Measurements from ENCODE around the gene MAPKAPK2. TPM values are rescaled to one million over a fixed set of nuclear protein-coding genes. Genes with fewer than 3 reads are reported as not detected.

MAPKAPK2 gene
- total and polyA plus RNA-seq, 2 of the 13 experiments (the other 11 are each of a cell fraction or from before 2014, with no cell fraction given), result 16.6 to 34.0 TPM

DNA sequence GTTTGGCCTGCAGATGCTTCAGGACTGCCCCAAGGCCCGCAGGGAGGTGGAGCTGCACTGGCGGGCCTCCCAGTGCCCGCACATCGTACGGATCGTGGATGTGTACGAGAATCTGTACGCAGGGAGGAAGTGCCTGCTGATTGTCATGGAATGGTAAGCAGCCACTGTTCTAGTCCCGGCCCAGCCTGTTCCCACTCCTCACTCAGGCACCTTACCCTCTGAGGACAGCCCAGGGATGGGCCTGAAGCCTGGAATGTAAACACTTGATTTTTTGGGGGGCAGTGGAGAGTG, 43.9 kb downstream of the MAPKAPK2 start (continued):
- no peak for TF ChIP-seq GMEB1 (CRISPR knock-in tag; IDR thresholded peaks at IDR 0.05; ENCODE audit: borderline replicate concordance)
- no peak for TF ChIP-seq ZNF253 (CRISPR knock-in tag; IDR thresholded peaks at IDR 0.05; ENCODE audit: borderline replicate concordance)
- TF ChIP-seq ZNF7 (CRISPR knock-in tag; IDR thresholded peaks at IDR 0.05), result no peak
- no peak for TF ChIP-seq NAIF1 (CRISPR knock-in tag; IDR thresholded peaks at IDR 0.05; ENCODE audit: borderline replicate concordance)
- no peak for TF ChIP-seq ZNF10 (CRISPR knock-in tag; IDR thresholded peaks at IDR 0.05; ENCODE audit: borderline replicate concordance, low read depth)
- TF ChIP-seq ZNF441 (CRISPR knock-in tag; IDR thresholded peaks at IDR 0.05; ENCODE audit: borderline replicate concordance), result no peak
- TF ChIP-seq REPIN1 (CRISPR knock-in tag; IDR thresholded peaks at IDR 0.05; ENCODE audit: borderline replicate concordance, low read depth), result no peak
- no peak for TF ChIP-seq ZNF280D (CRISPR knock-in tag; IDR thresholded peaks at IDR 0.05)
- TF ChIP-seq, protein P1, sequence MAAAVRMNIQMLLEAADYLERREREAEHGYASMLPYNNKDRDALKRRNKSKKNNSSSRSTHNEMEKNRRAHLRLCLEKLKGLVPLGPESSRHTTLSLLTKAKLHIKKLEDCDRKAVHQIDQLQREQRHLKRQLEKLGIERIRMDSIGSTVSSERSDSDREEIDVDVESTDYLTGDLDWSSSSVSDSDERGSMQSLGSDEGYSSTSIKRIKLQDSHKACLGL (CRISPR knock-in tag; IDR thresholded peaks at IDR 0.05), result no peak
- no peak for TF ChIP-seq REXO4 (CRISPR knock-in tag; IDR thresholded peaks at IDR 0.05; ENCODE audit: borderline replicate concordance)
